ENCODE data around the gene SORT1. TPM values are rescaled to one million over a fixed set of nuclear protein-coding genes. Genes with fewer than 3 reads are reported as not detected.
A peak's percentile ranks its signal among the peaks of the same experiment; 100 is the strongest.
"Not testable (repeated sequence)": the region's sequence is repeated elsewhere in the genome, so short reads cannot be mapped to it uniquely, and the experiment has no call there.

SORT1 gene
- total RNA-seq, 2 experiments from 2014 or later = 21.8 to 45.5 TPM

GRCh38 chr1:109307274-109308021 lies 90.3 kb downstream of the SORT1 start:
- H3K27ac ChIP-seq (ENCODE audit: low read depth, low read length, poor library complexity, severe bottlenecking) = peak overlapping the region; percentile 71
- peak; percentile 50; the same call in 1 of the 2 replicates for TF ChIP-seq CTCF (conservative IDR thresholded peaks at IDR 0.05; ENCODE audit: low read length)
- TF ChIP-seq EZH2phosphoT487 (IDR thresholded peaks at IDR 0.05; ENCODE audit: borderline replicate concordance, low read depth, low read length) = no peak

GRCh38 chr1:109306832-109307273 lies 90.9 kb downstream of the SORT1 start, which contains the start of gene MYBPHL:
MYBPHL (minus strand) TSS chr1:109307011; CDS start chr1:109306991, 20 bp downstream.
- H3K79me2 ChIP-seq (ENCODE audit: insufficient read depth, low read depth, low read length) = no peaks in the 10 kb centered on the region
- CTCF ChIA-PET (ENCODE audit: unreplicated experiment) = interaction anchor here (0.5 to 0.8 kb wide), 3 partner anchors 10 to 120 kb away, joined by 3 read pairs; no protein-coding TSS in a partner anchor
- H3K9me3 ChIP-seq (ENCODE audit: low read length) = no peaks in the 10 kb centered on the region
- peak within 1 kb of the TSS; percentile 20 for H3K4me3 ChIP-seq (ENCODE audit: low read depth, low read length, poor library complexity, severe bottlenecking)
- peak within 1 kb of the TSS; percentile 40; the same call in 1 of the 2 replicates for H2AFZ ChIP-seq (ENCODE audit: low read length)
- intact Hi-C loops (cut with micrococcal nuclease; ENCODE audit: unreplicated experiment) = no loop called here
- no peaks in the 10 kb centered on the region for H4K20me1 ChIP-seq (ENCODE audit: insufficient read depth, low read length)
- TF ChIP-seq EZH2phosphoT487 (IDR thresholded peaks at IDR 0.05; ENCODE audit: borderline replicate concordance, low read depth, low read length) (no peak), CTCF (conservative IDR thresholded peaks at IDR 0.05; ENCODE audit: low read length) (no peak)
- BruUV-seq (replicated peaks) = no TSS peak
- H3K27ac ChIP-seq (ENCODE audit: low read depth, low read length, poor library complexity, severe bottlenecking) = peak within 1 kb of the TSS; percentile 71
- H3K4me1 ChIP-seq (ENCODE audit: insufficient read depth, low read length, poor library complexity, severe bottlenecking) = peaks cover 42% of the 10 kb centered on the region
- peaks cover 4% of the 10 kb centered on the region; the same call in 1 of the 2 replicates for H3K36me3 ChIP-seq (ENCODE audit: insufficient read depth, low read length)
- H3K9me2 ChIP-seq (ENCODE audit: insufficient read depth, low read length) = no peaks in the 10 kb centered on the region
- H3K4me2 ChIP-seq (ENCODE audit: low read length) = peak within 1 kb of the TSS; percentile 58
- no peak for DNase-seq (ENCODE audit: low spot score)
- POLR2A ChIA-PET = interaction anchor here (0.6 to 1.0 kb wide), 5 partner anchors 10 to 276 kb away, joined by 3 to 4 read pairs (median 3); partner anchors contain the start of gene PSRC1

More at GRCh38 chr1:109307274-109308021, 90.3 kb downstream of the SORT1 start:
- DNase-seq (ENCODE audit: low spot score) = peak; percentile 71
- ChIA-PET CTCF (ENCODE audit: unreplicated experiment) (interaction anchor here (0.5 to 0.8 kb wide), 2 partner anchors 10 to 30 kb away, joined by 3 read pairs; no protein-coding TSS in a partner anchor), POLR2A (interaction anchor here (0.6 to 1.1 kb wide), 13 partner anchors 10 to 277 kb away, joined by 3 to 5 read pairs (median 3); partner anchors contain the start of gene SORT1)
- no TSS peak for BruUV-seq (replicated peaks)
- Histone ChIP-seq H3K9me3 (ENCODE audit: low read length) (no peaks in the 10 kb centered on the region), H3K79me2 (ENCODE audit: insufficient read depth, low read depth, low read length) (no peaks in the 10 kb centered on the region), H4K20me1 (ENCODE audit: insufficient read depth, low read length) (no peaks in the 10 kb centered on the region), H3K36me3 (ENCODE audit: insufficient read depth, low read length) (peaks cover 6% of the 10 kb centered on the region; the same call in 1 of the 2 replicates), H3K4me1 (ENCODE audit: insufficient read depth, low read length, poor library complexity, severe bottlenecking) (peaks cover 42% of the 10 kb centered on the region), H2AFZ (ENCODE audit: low read length) (peak overlapping the region; percentile 40; the same call in 1 of the 2 replicates), H3K9me2 (ENCODE audit: insufficient read depth, low read length) (no peaks in the 10 kb centered on the region), H3K4me2 (ENCODE audit: low read length) (peak overlapping the region; percentile 58), H3K4me3 (ENCODE audit: low read depth, low read length, poor library complexity, severe bottlenecking) (peak overlapping the region; percentile 20)
- intact Hi-C loops (cut with micrococcal nuclease; ENCODE audit: unreplicated experiment) = no loop called here

GRCh38 chr1:109305991-109306390 lies 91.7 kb downstream of the SORT1 start:
- H2AFZ ChIP-seq (ENCODE audit: low read length); DNase-seq (ENCODE audit: low spot score); H3K4me3 ChIP-seq (ENCODE audit: low read depth, low read length, poor library complexity, severe bottlenecking); H3K9me3 ChIP-seq (ENCODE audit: low read length); H4K20me1 ChIP-seq (ENCODE audit: insufficient read depth, low read length); H3K36me3 ChIP-seq (ENCODE audit: insufficient read depth, low read length); BruUV-seq (replicated peaks); H3K9me2 ChIP-seq (ENCODE audit: insufficient read depth, low read length); H3K4me2 ChIP-seq (ENCODE audit: low read length); H3K27ac ChIP-seq (ENCODE audit: low read depth, low read length, poor library complexity, severe bottlenecking); CTCF ChIA-PET (ENCODE audit: unreplicated experiment); H3K79me2 ChIP-seq (ENCODE audit: insufficient read depth, low read depth, low read length); intact Hi-C loops (cut with micrococcal nuclease; ENCODE audit: unreplicated experiment): not testable (repeated sequence)
- POLR2A ChIA-PET = interaction anchor here (1.0 kb wide), 1 partner anchor 23 kb away, joined by 4 read pairs; the partner anchor contains the start of gene PSRC1
- peaks cover 42% of the 10 kb centered on the region for H3K4me1 ChIP-seq (ENCODE audit: insufficient read depth, low read length, poor library complexity, severe bottlenecking)
